UCSD-AML1 (cell line): ENCODE measurements around the gene GPN1.
"Not testable (repeated sequence)": the region's sequence is repeated elsewhere in the genome, so short reads cannot be mapped to it uniquely, and the experiment has no call there.

Experiments
- DNase-seq: peaks from one replicate; lab custom pipeline; 2025; ENCODE audit not compliant: unreplicated experiment; lab: John Stamatoyannopoulos, UW

The GPN1 gene

DNA sequence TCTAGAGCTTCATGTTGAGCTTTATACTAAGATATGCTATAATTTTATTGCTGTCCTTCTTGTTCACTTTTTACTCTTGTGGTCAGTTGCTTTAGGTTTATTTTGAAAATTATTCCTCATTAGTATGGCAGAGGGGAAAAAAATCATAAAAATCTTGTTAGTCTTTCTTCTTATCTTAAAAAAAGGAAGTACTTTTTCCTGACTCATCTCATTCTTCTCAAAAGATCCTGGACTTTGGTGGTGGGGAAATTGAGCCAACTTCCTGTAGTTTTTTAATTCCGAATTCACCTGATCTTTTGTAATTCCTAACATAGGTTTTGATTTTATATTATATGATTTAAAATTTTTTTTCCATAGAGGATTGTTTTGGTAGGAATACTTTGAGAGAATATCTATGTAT is 38.6 kb downstream of the GPN1 start:
- DNase-seq = no peak

DNA sequence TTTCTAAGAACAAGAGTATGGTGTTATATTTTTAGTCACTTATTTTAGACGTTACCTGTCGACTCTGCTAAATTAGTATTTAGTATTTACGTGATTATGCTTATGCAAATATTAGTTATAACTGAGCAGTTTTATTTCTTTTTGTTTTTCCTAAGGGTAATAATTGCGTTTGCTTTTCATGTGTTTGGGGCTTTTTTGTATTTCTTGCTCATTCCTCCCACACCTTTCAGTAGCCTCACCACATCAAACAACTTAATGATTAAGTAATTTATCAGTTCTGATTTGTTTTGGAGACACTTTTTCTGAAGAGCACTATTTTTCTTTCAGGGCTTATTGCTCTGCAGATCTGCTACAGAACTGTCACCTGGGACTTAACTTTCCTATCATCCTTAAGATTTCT is 42.4 kb downstream of the GPN1 start:
- no peak for DNase-seq

GRCh38 chr2:27672723-27673486 is 44.1 kb downstream of the GPN1 start:
- no peak for DNase-seq

DNA sequence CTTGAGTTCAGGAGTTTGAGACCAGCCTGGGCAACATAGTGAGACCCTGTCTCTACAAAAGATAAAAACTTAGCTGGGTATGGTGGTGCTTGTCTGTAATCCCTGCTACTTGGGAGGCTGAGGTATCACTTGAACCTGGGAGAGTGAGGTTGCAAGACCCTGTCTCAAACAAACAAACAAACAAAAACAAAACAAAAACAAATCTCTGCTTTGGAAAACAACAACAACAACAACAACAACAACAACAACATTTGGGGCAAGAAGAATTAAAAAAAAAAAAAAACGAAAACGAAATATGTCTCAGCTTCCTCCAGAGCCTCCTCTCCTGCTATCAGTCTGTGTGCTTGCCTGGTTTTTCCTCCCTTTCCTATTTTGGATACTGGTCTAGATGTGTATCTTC is 51.7 kb downstream of the GPN1 start:
- DNase-seq = no peak

GRCh38 chr2:27681841-27682240 is 53.0 kb downstream of the GPN1 start:
- no peak for DNase-seq

- not testable (repeated sequence) for DNase-seq
Measured at GRCh38 chr2:27682334-27682771, 53.5 kb downstream of the GPN1 start.

GRCh38 chr2:27683390-27684071 is 54.7 kb downstream of the GPN1 start:
- DNase-seq = peak; percentile 54

- DNase-seq = not testable (repeated sequence)
Measured at GRCh38 chr2:27685006-27685405, 56.2 kb downstream of the GPN1 start.

DNA sequence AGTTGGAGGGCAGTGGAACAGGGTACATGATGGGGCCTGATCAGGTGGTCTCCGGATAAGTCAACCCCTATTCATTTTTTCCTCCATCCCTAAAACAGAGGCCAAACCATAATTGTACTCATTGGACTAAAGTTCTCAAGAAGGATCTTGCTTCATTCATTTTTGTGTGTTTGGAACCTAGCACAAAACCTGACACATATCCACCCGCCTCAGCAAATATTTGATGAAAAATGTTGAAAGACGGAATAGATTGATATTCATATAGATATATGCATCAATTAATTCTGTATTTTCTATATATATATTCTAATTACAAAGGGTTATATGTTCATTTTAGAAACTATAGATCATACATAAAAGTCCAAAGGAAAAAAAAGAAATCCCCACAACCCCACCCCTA is 56.7 kb downstream of the GPN1 start:
- no peak for DNase-seq

GRCh38 chr2:27687232-27687631 is 58.4 kb downstream of the GPN1 start:
- DNase-seq = no peak

DNA sequence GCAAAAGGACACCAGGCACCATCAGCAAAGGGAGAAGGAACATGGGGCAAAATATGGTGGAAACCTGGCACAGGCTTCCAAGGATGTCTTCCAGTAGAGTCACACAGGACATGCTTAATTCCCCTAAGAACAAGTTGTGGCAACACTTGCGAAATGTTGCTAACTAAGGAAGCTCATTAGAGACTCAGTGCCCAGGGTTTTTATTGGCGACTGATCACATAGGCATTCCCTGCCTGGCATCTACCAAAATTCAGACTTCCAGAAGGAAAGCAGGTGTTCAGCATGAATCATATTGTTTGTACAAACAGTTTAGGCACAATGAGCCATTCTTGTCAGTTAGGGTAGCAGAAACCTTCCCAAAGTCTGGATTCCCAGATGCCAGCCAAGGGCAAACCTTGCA is 60.6 kb downstream of the GPN1 start:
- no peak for DNase-seq

DNA sequence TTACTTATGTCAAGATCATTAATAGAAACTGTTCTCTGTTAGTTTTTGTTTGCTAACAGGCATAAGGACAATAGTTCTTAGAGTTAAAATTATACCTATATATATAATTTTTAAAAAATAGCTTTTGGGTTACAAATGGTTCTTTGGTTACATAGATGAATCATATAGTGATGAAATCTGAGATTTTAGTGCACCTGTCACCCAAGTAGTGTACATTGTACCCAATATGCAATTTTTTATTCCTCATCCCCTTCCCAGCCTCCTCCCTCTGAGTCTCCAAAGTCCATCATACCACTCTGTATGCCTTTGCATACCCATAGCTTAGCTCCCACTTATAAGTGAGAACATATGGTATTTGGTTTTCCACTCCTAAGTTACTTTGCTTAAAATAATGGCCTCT is 61.2 kb downstream of the GPN1 start:
- no peak for DNase-seq

DNA sequence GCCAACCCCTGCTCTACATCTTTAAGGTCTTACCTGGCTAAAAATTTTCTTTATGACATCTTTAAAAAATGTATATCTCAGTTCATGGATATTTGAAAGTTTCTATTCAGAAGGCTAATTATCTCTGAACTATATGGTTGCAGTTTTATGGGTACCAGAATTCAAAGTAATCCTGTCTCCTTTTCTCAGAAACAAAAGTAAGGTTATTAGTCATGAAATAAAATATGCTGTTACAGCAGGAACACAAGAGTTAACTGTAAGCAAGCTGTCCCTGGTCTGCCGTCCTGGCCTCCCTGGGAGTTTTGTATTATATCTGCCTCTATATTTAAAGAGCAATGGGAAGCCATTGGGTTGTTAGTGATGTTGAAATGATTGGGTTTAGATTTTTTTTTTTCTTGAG is 68.8 kb downstream of the GPN1 start:
- DNase-seq = no peak
